ENCODE data around the gene TMEM184B.

Gene TMEM184B

DNA sequence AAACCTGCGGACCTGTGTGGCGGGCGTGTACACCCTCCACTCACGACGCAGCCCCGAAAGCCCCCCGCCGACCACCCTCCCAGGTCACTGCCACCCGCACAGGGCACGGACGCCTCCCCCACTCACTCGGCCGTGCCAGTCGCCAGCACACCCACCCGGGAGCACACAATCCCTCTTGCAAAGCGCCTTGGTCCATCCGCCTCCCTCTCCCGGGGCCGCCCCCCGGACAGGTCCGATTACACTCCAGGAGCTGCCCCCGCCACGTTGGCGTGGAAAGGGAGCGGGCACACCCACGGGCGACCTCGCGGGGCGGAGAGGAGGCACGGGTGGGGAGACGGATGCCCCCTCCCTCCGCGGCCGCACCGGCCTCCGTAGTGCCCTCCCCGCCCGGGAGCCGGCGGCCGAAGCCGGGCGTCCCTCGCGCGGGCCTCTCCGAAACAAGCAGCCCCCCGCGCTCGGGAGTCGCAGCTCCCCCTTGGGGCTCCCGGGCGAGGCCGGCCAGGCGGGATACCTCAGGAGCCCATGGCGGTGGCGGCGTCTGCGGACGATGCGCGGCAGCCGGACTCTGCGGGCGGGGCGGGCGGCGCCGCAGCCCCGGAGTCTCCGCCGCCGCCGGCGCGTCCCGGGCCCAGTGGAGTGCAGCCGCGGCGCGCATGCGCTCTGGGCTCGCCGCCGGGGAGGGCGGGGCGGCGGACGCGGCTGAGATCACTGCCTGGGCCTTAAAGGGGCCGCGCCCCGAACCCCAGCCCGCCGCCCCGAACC lies at the start of gene TMEM184B:
TSS of gene TMEM184B (minus strand) at position 638 of the 762 bp plus-strand sequence. CDS start 25,049 bp downstream, outside the sequence.
- H3K4me3 ChIP-seq (ENCODE audit: low read depth in 1 of 5, low read length in 5 of 5) = peak within 1 kb of the TSS; percentile 89 to 96 (median 93)
- H3K9me3 ChIP-seq (ENCODE audit: control insufficient read depth in 5 of 5, low read length in 5 of 5) = no peaks in the 10 kb centered on the region
- peak within 1 kb of the TSS; percentile 88 for H3K27ac ChIP-seq (ENCODE audit: low read depth, low read length)
- H3K4me1 ChIP-seq (ENCODE audit: control insufficient read depth in 5 of 5, insufficient read depth in 5 of 5, low read length in 5 of 5) = peaks cover 21 to 54% (median 49%) of the 10 kb centered on the region in 5 donors
- peaks cover 0 to 2% (median 0%) of the 10 kb centered on the region in 5 donors for H3K36me3 ChIP-seq (ENCODE audit: control insufficient read depth in 5 of 5, insufficient read depth in 5 of 5, low read length in 5 of 5)
- H3K27me3 ChIP-seq (ENCODE audit: control insufficient read depth in 5 of 5, insufficient read depth in 4 of 5, low read length in 5 of 5) = no peaks in the 10 kb centered on the region
- H3K9ac ChIP-seq (ENCODE audit: low read length in 5 of 5) = peak within 1 kb of the TSS; percentile 76 to 96 (median 89)

GRCh38 chr22:38320605-38321402 lies 48.0 kb upstream of the TMEM184B start:
- H3K27me3 ChIP-seq (ENCODE audit: control insufficient read depth in 5 of 5, insufficient read depth in 4 of 5, low read length in 5 of 5) = no peaks in the 10 kb centered on the region
- H3K27ac ChIP-seq (ENCODE audit: low read depth, low read length) = no peak overlapping the region
- no peak overlapping the region for H3K4me3 ChIP-seq (ENCODE audit: low read depth in 1 of 5, low read length in 5 of 5)
- no peaks in the 10 kb centered on the region for H3K36me3 ChIP-seq (ENCODE audit: control insufficient read depth in 5 of 5, insufficient read depth in 5 of 5, low read length in 5 of 5)
- H3K9ac ChIP-seq (ENCODE audit: low read length in 5 of 5) = no peak overlapping the region
- no peaks in the 10 kb centered on the region for H3K9me3 ChIP-seq (ENCODE audit: control insufficient read depth in 5 of 5, low read length in 5 of 5)
- peaks cover 8 to 21% (median 20%) of the 10 kb centered on the region in 5 donors for H3K4me1 ChIP-seq (ENCODE audit: control insufficient read depth in 5 of 5, insufficient read depth in 5 of 5, low read length in 5 of 5)

DNA sequence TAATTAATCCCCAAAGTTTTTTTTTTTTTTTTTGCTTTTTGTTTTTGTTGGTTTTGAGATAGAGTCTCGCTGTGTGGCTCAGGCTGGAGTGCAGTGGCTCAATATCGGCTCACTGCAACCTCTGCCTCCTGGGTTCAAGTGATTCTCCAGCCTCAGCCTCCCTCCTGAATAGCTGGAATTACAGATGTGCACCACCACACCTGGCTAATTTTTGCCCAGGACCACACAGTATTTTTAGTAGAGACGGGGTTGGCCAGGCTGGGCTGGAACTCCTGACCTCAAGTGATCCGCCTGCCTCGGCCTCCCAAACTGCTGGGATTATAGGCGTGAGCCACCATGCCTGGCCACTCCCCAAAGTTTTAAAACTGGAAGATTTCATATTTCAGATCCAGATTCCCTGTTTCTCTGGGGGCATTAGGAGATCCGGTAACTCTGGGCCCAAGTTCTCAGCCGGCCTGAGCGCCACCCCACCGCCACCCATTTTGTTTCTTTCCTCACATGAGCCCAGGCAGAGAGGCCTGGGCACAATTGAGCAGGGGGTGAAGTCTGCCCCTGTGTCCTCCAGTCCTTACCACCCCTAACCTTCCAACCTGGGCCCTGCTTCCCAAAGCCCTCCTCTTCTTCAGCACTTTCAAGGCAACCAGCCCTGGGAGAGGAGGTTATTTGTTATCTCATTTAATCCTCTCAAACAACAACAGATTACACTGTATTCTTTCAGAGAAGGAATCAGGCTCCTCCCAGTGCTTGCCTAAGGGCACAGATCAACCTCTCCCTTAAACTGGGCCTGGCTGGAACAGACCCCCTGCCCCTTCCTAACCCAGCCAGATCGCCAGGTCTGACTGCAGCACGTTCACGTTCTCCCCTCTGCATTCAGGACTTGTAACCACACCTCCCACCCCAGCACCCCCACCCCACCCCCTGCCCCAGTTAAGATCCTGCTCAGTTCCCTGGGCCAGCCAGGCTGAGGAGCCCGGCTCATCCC lies 46.3 kb upstream of the TMEM184B start:
- Histone ChIP-seq H3K27ac (ENCODE audit: low read depth, low read length) (peak overlapping the region; percentile 91), H3K36me3 (ENCODE audit: control insufficient read depth in 5 of 5, insufficient read depth in 5 of 5, low read length in 5 of 5) (peaks cover 0 to 1% (median 0%) of the 10 kb centered on the region in 5 donors), H3K4me3 (ENCODE audit: low read depth in 1 of 5, low read length in 5 of 5) (no peak overlapping the region)

DNA sequence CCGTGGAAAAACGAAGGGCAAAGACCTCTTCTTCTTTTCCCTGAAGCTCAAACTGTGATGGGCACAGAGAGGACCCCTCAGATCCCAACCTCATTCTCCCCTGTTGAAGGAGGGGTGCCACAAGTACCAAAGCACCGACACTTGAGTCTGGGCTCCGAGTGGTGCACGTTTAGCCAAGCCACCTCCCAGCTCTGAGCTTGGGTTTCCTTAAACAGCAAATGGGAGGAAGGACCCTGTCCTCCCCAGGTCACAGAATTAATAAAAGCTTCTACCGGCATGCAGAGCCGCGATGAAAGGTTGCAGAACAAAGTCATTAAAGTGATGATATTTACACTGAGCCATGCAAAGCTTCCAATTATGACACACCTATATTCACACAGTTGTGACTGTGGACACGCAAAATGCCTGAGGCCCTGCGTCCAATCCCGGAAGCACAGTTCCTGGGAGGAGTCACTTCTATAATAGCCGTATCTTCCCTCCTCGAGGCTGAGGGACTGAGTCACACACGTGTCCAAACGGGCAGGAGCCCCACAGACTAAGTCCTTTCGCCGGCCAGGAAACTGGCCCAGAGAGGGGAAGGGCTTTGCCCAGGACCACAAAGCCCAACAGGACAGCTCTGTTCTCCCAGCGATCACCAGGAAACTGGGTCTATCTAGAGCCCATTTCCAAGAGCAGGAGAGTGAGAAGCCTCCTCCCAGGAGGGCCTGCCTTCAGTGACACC lies 45.3 kb upstream of the TMEM184B start:
- H3K4me1 ChIP-seq (ENCODE audit: control insufficient read depth in 5 of 5, insufficient read depth in 5 of 5, low read length in 5 of 5) = peaks cover 15 to 47% (median 46%) of the 10 kb centered on the region in 5 donors
- H3K4me3 ChIP-seq (ENCODE audit: low read depth in 1 of 5, low read length in 5 of 5) = peak overlapping the region; percentile 63 to 73 (median 69)
- no peaks in the 10 kb centered on the region for H3K27me3 ChIP-seq (ENCODE audit: control insufficient read depth in 5 of 5, insufficient read depth in 4 of 5, low read length in 5 of 5)
- no peaks in the 10 kb centered on the region for H3K9me3 ChIP-seq (ENCODE audit: control insufficient read depth in 5 of 5, low read length in 5 of 5)
- H3K36me3 ChIP-seq (ENCODE audit: control insufficient read depth in 5 of 5, insufficient read depth in 5 of 5, low read length in 5 of 5) = peaks cover 0 to 5% (median 1%) of the 10 kb centered on the region in 5 donors
- H3K9ac ChIP-seq (ENCODE audit: low read length in 5 of 5) = peak overlapping the region; percentile 68 to 79 (median 77)
- H3K27ac ChIP-seq (ENCODE audit: low read depth, low read length) = peak overlapping the region; percentile 91

More for the DNA sequence above, 46.3 kb upstream of the TMEM184B start:
- Histone ChIP-seq H3K4me1 (ENCODE audit: control insufficient read depth in 5 of 5, insufficient read depth in 5 of 5, low read length in 5 of 5) (peaks cover 10 to 38% (median 37%) of the 10 kb centered on the region in 5 donors), H3K27me3 (ENCODE audit: control insufficient read depth in 5 of 5, insufficient read depth in 4 of 5, low read length in 5 of 5) (no peaks in the 10 kb centered on the region), H3K9me3 (ENCODE audit: control insufficient read depth in 5 of 5, low read length in 5 of 5) (no peaks in the 10 kb centered on the region), H3K9ac (ENCODE audit: low read length in 5 of 5) (peak overlapping the region in 1 of 5 donors; percentile 13)

DNA sequence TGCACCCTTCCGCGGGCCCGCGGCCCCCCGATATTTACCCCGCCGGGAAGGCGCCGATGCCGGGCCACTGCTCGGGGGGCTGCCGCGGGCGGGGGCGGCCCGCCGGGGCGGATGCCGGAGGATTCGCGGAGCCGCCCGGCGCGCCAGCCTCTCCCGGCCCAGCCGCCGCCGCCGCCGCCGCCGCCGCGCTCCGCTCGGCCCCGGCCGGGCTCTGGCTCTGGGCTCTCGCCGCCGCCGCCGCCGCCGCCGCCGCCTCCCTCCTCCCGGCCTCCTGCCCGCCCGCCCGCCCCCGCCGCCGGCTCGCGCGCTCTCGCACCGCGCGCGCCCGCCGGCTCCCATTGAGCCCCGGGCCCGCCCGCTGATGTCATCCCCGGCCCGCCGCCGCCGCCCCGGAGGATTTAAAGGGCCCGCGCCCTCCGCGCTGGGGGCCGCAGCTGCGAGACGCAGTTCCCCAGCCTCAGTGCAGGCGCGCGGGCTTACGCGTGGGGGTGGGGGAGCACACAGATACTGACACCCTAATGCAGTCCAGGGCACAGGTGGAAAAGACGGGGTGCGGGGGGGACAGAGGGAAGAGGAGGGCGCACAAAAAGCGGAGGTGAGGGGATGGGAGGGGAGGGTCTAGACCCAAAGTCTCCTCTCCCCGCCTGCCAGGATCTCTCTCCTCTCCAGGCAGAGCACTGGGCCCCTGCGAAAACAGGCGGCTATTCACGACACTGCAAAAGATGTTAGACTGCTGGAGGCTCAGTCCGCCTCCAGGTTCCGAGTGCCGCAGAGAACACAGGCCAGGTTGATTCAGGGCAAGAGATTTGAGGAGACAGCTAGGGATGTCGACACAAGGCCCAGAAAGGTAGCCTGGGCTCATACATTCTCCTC lies 44.5 kb upstream of the TMEM184B start, which contains the start of gene CSNK1E:
TSS of gene CSNK1E (minus strand) at position 312 of the 873 bp plus-strand sequence. CDS start 3,276 bp downstream, outside the sequence.
- H3K9me3 ChIP-seq (ENCODE audit: control insufficient read depth in 5 of 5, low read length in 5 of 5) = no peaks in the 10 kb centered on the region
- H3K27me3 ChIP-seq (ENCODE audit: control insufficient read depth in 5 of 5, insufficient read depth in 4 of 5, low read length in 5 of 5) = no peaks in the 10 kb centered on the region
- peaks cover 0 to 9% (median 9%) of the 10 kb centered on the region in 5 donors for H3K36me3 ChIP-seq (ENCODE audit: control insufficient read depth in 5 of 5, insufficient read depth in 5 of 5, low read length in 5 of 5)
- peak within 1 kb of the TSS; percentile 89 to 96 (median 92) for H3K9ac ChIP-seq (ENCODE audit: low read length in 5 of 5)
- H3K4me1 ChIP-seq (ENCODE audit: control insufficient read depth in 5 of 5, insufficient read depth in 5 of 5, low read length in 5 of 5) = peaks cover 22 to 55% (median 54%) of the 10 kb centered on the region in 5 donors
- H3K4me3 ChIP-seq (ENCODE audit: low read depth in 1 of 5, low read length in 5 of 5) = peak within 1 kb of the TSS; percentile 74 to 94 (median 82)
- H3K27ac ChIP-seq (ENCODE audit: low read depth, low read length) = peak within 1 kb of the TSS; percentile 95

DNA sequence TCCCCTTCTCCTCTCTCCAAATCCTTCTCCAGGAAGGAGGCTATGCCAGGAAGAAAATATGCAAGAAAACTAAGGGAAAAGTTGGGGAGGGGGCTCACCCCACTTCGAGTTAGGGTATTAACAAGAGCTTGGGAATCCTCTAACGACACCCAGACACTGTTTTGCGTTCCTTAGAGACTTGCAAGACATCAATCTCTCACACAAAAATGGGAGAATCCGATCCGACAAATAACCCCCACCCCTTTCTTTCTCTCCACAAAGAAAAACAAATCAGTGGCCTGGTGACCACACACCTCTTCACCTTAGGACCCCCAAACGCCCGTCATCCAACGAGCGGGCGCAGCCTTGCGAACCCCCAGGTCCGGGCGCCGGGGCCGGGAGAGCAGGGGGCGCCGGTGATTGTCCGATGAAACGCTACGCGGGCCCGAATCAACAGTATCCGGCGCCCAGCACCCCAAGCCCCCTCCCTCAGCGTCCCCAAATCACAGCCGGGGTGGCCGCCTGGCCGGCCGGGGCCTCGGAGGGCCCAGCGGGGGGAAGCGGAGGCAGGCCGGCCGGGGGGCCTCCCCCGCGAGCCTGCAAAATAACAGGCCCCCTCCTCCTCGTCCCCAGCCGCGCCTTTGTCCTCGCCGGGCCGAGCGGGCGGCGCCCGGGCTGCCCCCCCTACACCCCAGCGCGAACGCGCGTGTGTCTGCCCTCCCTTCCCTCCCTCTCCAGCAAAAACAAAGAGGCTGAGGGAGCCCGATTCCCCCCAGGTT lies 43.7 kb upstream of the TMEM184B start:
- H3K9me3 ChIP-seq (ENCODE audit: control insufficient read depth in 5 of 5, low read length in 5 of 5) = no peaks in the 10 kb centered on the region
- H3K27ac ChIP-seq (ENCODE audit: low read depth, low read length) = peak overlapping the region; percentile 95
- no peaks in the 10 kb centered on the region for H3K27me3 ChIP-seq (ENCODE audit: control insufficient read depth in 5 of 5, insufficient read depth in 4 of 5, low read length in 5 of 5)
- H3K36me3 ChIP-seq (ENCODE audit: control insufficient read depth in 5 of 5, insufficient read depth in 5 of 5, low read length in 5 of 5) = peaks cover 0 to 14% (median 11%) of the 10 kb centered on the region in 5 donors
- H3K9ac ChIP-seq (ENCODE audit: low read length in 5 of 5) = peak overlapping the region; percentile 89 to 96 (median 92)
- H3K4me3 ChIP-seq (ENCODE audit: low read depth in 1 of 5, low read length in 5 of 5) = peak overlapping the region; percentile 74 to 94 (median 82)
- H3K4me1 ChIP-seq (ENCODE audit: control insufficient read depth in 5 of 5, insufficient read depth in 5 of 5, low read length in 5 of 5) = peaks cover 24 to 63% (median 60%) of the 10 kb centered on the region in 5 donors

DNA sequence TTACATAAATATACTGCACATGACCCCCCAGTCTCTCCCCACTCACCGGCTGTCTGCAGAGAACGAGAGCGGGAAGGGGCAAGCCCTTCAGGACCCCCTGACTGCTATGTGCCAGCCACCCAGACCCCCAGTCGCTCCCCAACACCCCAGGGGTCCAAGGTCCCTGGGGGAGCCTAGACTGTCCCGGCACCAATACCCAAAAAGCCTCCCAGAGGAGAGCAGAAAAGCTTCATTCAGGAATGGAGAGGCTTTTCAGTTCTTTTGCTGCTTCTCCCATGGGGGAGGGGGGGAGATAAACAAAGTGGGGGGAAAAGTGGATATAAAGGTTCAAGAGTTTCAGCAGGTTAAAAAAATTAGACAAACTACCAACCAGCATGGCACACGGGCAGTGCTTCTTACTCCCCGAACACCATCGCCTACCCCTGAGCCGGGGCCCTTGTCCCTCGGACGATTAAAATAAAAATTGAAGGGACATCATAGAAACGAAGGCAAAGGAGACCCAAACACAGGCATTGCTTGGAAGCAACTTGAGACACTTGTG lies 43.1 kb upstream of the TMEM184B start:
- Histone ChIP-seq H3K9me3 (ENCODE audit: control insufficient read depth in 5 of 5, low read length in 5 of 5) (no peaks in the 10 kb centered on the region), H3K27me3 (ENCODE audit: control insufficient read depth in 5 of 5, insufficient read depth in 4 of 5, low read length in 5 of 5) (no peaks in the 10 kb centered on the region), H3K9ac (ENCODE audit: low read length in 5 of 5) (peak overlapping the region; percentile 89 to 96 (median 92)), H3K36me3 (ENCODE audit: control insufficient read depth in 5 of 5, insufficient read depth in 5 of 5, low read length in 5 of 5) (peaks cover 0 to 16% (median 11%) of the 10 kb centered on the region in 5 donors), H3K4me3 (ENCODE audit: low read depth in 1 of 5, low read length in 5 of 5) (peak overlapping the region; percentile 74 to 94 (median 82)), H3K27ac (ENCODE audit: low read depth, low read length) (peak overlapping the region; percentile 95), H3K4me1 (ENCODE audit: control insufficient read depth in 5 of 5, insufficient read depth in 5 of 5, low read length in 5 of 5) (peaks cover 29 to 70% (median 67%) of the 10 kb centered on the region in 5 donors)

All from subcutaneous abdominal adipose tissue (tissue), 5 donors.